Testis (tissue), 3 donors: ENCODE data around the gene ARL15. TPM values are rescaled to one million over a fixed set of nuclear protein-coding genes. Genes with fewer than 3 reads are reported as not detected.

Source experiments
- DNase-seq: peaks from one replicate; pipeline ENCODE4 v3.0.0-alpha.2; 2019
- H3K27ac ChIP-seq, 2 donors: fragments of 200-600 bp; sonication (generic); one replicate each; pipeline ENCODE4 v1.5.1; 2019
- H3K27me3 ChIP-seq: fragments of 200-600 bp; sonication (generic); one replicate; pipeline ENCODE4 v1.5.1; 2019
- H3K36me3 ChIP-seq: fragments of 200-600 bp; sonication (generic); one replicate; pipeline ENCODE4 v1.5.1; 2017; ENCODE audit warnings: low read depth; ENCODE audit errors: missing control alignments
- H3K4me1 ChIP-seq: fragments of 200-600 bp; sonication (generic); one replicate; pipeline ENCODE4 v1.5.1; 2019
- H3K4me3 ChIP-seq, 2 donors: fragments of 200-600 bp; sonication (generic); one replicate each; pipeline ENCODE4 v1.5.1; 2017 to 2019
- H3K9me3 ChIP-seq: fragments of 200-600 bp; sonication (generic); one replicate; pipeline ENCODE4 v1.5.1; 2017
- POLR2A ChIP-seq: fragments of 450-650 bp; IDR thresholded peaks from one replicate; pipeline ENCODE4 v1.6.1; 2017; ENCODE audit warnings: antibody characterized with exemption, mild to moderate bottlenecking, moderate library complexity
- WGBS, 2 donors: methylation state at CpG; one replicate each; pipeline ENCODE4 v1.1.5; 2018; 5-methylcytosine and 5-hydroxymethylcytosine counted together
- intact Hi-C: fragments of 100-400 bp; cut with DNase I; formaldehyde crosslinking; loops from one replicate; pipeline ENCODE4 v1.15.1; 2023; ENCODE audit warnings: low total_unique reads
- polyA plus RNA-seq: library from polyadenylated mRNA; stranded (reverse); fragments of 350-450 nt; fragmentation: Illumina TruSeq; extraction: RNeasy Lipid Tissue Mini Kit (QIAGEN cat#74804); gene quantifications from one replicate; pipeline ENCODE4 v1.2.3, GENCODE V29; 2014; ENCODE audit warnings: low read depth, low replicate concordance; ENCODE audit not compliant: insufficient read depth
- total RNA-seq, 2 donors: library from RNA; depleted of rRNA; stranded (reverse); fragments of >200 nt; gene quantifications; one replicate each; pipeline ENCODE4 v1.2.3, GENCODE V29; 2016
- TF ChIP-seq, protein P1 (sequence below), 3 experiments: fragments of 450-650 bp in 2 of 3; fragments of 200-600 bp in 1 of 3; sonication (generic) in 1 of 3; IDR thresholded peaks; one replicate each; pipeline ENCODE4 v1.5.1; 2016 to 2019; ENCODE audit warnings: antibody characterized with exemption in 3 of 3, mild to moderate bottlenecking in 2 of 3, moderate library complexity in 1 of 3

Gene ARL15
- total and polyA plus RNA-seq, 3 donors from 2014 or later: 36.6 to 88.6 (median 75.2) TPM

DNA sequence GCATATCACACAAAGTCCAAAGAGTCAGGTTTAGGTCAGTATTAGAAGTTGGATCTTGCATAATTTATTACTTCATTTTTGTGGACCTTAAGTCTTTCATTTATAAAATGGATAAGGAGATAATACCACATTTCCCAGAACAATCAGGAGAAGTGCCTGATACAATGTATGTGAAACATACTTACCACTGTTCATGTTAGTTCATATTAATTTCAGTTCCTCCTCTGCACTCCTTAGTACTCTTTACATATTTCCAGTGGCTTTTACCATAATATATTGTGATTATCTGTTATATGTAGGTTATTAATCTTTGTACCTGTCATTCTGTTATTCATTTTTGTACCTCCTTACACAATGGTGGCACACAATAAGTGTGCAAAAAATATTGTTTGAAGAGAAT, 214.4 kb downstream of the ARL15 start:
- no peak overlapping the region for H3K27ac ChIP-seq
- TF ChIP-seq, protein P1, sequence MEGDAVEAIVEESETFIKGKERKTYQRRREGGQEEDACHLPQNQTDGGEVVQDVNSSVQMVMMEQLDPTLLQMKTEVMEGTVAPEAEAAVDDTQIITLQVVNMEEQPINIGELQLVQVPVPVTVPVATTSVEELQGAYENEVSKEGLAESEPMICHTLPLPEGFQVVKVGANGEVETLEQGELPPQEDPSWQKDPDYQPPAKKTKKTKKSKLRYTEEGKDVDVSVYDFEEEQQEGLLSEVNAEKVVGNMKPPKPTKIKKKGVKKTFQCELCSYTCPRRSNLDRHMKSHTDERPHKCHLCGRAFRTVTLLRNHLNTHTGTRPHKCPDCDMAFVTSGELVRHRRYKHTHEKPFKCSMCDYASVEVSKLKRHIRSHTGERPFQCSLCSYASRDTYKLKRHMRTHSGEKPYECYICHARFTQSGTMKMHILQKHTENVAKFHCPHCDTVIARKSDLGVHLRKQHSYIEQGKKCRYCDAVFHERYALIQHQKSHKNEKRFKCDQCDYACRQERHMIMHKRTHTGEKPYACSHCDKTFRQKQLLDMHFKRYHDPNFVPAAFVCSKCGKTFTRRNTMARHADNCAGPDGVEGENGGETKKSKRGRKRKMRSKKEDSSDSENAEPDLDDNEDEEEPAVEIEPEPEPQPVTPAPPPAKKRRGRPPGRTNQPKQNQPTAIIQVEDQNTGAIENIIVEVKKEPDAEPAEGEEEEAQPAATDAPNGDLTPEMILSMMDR (IDR thresholded peaks at IDR 0.05): no peak
- no peak for TF ChIP-seq POLR2A
- H3K36me3 ChIP-seq: no peaks in the 10 kb centered on the region
- no peaks in the 10 kb centered on the region for H3K9me3 ChIP-seq
- no peak for DNase-seq
- no peak overlapping the region for H3K4me3 ChIP-seq
- no peaks in the 10 kb centered on the region for H3K27me3 ChIP-seq
- H3K4me1 ChIP-seq: no peaks in the 10 kb centered on the region
- intact Hi-C loops: no loop called here

DNA sequence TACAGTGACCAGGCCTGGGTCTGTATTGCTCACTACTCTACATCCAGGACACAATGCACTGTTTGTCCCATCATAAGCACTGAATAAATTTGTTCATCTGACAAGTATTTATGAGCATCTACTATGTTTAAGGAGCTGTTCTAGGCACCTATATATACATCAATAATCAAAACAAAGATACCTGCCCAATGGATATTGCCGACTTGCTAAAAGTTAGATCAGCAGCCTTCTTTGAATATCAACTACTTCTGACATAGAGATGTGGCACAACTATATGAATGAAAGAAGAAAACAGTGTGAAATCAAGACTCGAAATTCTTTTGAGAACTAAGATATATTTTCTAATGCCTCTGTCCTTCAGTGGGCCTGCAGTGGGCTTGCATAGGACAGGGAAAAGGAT, 215.7 kb downstream of the ARL15 start:
- no peaks in the 10 kb centered on the region for H3K9me3 ChIP-seq

DNA sequence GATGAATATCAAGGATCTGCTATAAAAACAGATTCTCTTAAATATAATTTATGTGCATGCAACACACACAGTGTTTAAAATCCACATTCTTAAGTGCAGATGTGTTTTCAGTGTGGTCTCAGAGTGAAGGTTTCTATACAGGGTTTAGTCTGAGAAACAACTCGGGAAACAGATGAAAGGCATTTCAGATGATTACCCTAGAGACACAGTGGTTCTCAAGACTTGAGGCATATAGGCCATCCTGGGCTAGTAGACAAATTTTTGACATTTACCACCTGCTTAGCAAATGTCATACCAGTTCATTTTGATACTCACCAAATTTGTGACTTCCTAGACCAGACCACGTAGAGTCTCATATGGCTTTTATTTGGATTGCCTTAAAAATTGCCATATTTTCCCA, 216.5 kb downstream of the ARL15 start:
- Histone ChIP-seq H3K27me3 (no peaks in the 10 kb centered on the region), H3K4me3 (no peak overlapping the region), H3K27ac (no peak overlapping the region), H3K36me3 (no peaks in the 10 kb centered on the region), H3K4me1 (no peaks in the 10 kb centered on the region), H3K9me3 (no peaks in the 10 kb centered on the region)
- 90 to 95% methylated on average over 2 of the region's 2 CpGs for WGBS, 2 donors
- TF ChIP-seq POLR2A: no peak
- TF ChIP-seq, protein P1 (IDR thresholded peaks at IDR 0.05): no peak
- no peak for DNase-seq
- intact Hi-C loops: no loop called here

More for the DNA sequence above, 215.7 kb downstream of the ARL15 start:
- H3K4me3 ChIP-seq: no peak overlapping the region
- H3K27me3 ChIP-seq: no peaks in the 10 kb centered on the region
- intact Hi-C loops: no loop called here
- TF ChIP-seq POLR2A: no peak
- TF ChIP-seq, protein P1 (IDR thresholded peaks at IDR 0.05): no peak
- no peak for DNase-seq
- no peak overlapping the region for H3K27ac ChIP-seq
- H3K36me3 ChIP-seq: no peaks in the 10 kb centered on the region
- WGBS, 2 donors: 94 to 95% methylated on average over 2 of the region's 2 CpGs
- H3K4me1 ChIP-seq: no peaks in the 10 kb centered on the region

DNA sequence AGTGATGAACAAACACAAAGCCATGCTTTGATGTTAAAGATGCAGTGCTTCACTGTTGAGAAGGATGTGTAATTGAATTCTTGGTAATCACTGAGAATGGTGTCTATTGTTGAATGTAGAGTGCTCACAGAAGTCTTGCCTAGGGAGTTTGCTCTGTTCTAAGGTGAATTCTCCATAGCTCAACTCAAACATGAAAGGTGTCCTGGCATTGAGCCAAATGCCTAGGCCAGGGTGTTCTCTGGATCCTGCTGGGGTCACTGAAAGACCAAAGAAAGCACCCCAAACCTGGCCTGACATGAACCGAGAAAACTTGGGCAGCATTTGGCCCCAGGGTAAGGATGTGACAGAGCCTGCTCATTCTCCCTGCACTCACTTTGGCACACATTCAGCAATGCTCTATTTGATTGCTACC, 217.3 kb downstream of the ARL15 start:
- Histone ChIP-seq H3K36me3 (no peaks in the 10 kb centered on the region), H3K27me3 (no peaks in the 10 kb centered on the region), H3K4me1 (no peaks in the 10 kb centered on the region), H3K4me3 (no peak overlapping the region), H3K27ac (no peak overlapping the region), H3K9me3 (no peaks in the 10 kb centered on the region)
- DNase-seq: no peak
- WGBS, 2 donors: 96 to 100% methylated on average over 1 of the region's 1 CpG
- TF ChIP-seq POLR2A: no peak
- TF ChIP-seq, protein P1 (IDR thresholded peaks at IDR 0.05): no peak
- intact Hi-C loops: no loop called here

DNA sequence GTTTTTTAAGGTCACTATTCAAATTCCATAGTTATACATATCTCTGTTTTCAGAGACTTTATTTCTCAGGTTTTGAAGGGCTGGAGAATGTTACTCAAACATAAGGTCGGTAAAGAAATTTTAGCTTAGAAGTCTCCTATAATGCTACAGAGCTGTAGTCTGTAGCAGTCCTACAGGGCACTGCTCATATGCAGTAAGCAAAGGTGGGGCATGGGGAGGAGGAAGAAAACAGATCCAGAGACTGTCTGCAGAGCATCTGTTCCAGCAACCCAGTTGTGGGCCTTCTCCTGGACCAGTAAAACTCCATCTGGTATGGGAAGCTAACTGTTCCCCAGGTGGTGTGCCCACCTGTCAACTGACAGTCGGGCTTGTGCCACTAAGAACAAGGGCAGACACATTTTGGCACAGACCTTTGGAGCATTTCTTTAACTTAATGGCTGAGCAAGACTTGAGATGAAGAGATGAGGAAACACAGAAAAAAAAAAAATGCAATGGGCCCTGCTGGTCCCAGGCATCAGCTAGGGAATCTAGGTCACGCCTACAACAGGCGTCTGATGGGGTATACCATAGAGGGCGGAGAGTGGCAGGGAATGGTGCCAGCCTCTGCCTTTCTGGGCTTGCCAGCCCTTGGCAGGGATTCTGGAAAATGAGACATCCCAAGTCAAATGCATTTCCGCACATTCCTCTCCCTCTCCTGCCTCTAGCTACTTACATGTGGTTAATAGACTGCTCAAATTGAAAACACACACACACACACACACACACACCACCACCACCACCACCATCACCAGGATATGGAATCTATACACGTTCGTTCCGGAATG, 218.9 kb downstream of the ARL15 start:
- no peaks in the 10 kb centered on the region for H3K27me3 ChIP-seq
- intact Hi-C loops: no loop called here
- no peak overlapping the region for H3K27ac ChIP-seq
- DNase-seq: no peak
- no peak for TF ChIP-seq POLR2A
- TF ChIP-seq, protein P1 (IDR thresholded peaks at IDR 0.05): no peak
- no peaks in the 10 kb centered on the region for H3K36me3 ChIP-seq
- 93 to 94% methylated on average over 9 of the region's 9 CpGs for WGBS, 2 donors
- H3K9me3 ChIP-seq: no peaks in the 10 kb centered on the region
- H3K4me3 ChIP-seq: no peak overlapping the region
- no peaks in the 10 kb centered on the region for H3K4me1 ChIP-seq
